ENCODE results near the gene TMEM30A.
A peak's percentile ranks its signal among the peaks of the same experiment; 100 is the strongest.

Gene TMEM30A

DNA sequence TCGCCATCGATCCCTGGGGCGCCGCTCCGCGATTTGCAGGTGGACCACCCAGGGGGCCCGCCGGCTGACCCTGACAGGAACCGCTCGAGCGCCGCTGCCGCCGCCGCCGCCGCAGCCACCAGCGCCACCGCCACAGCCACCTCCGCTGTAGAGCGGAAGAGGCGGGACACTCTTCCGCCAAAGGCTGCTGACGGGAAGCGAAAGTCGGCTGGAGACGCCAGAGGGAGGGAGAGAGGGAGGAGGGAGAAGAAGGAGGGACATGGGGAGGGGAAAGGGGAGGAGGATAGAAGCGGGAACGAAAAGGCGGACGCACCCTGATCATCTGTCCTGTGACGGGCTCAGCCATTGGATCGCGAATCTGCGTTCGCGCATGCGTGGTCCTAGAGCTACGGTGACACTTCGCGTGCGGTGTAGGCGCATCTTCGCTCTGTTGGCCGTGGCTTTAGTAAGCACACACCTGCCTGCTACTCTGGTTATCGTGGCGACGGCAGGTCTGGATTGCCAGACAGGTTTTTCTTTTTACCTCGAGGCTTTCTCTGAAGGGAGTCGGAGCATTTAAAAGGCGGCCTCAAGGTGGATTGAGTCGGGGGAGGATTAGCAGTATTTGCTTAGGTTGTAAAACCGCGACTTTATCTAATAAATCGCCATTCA, at the start of gene TMEM30A:
Gene TMEM30A (minus strand): TSS at position 161 of the 651 bp plus-strand sequence. CDS start 154 bp downstream, at position 7.
- DNase-seq, result peak; percentile 96

DNA sequence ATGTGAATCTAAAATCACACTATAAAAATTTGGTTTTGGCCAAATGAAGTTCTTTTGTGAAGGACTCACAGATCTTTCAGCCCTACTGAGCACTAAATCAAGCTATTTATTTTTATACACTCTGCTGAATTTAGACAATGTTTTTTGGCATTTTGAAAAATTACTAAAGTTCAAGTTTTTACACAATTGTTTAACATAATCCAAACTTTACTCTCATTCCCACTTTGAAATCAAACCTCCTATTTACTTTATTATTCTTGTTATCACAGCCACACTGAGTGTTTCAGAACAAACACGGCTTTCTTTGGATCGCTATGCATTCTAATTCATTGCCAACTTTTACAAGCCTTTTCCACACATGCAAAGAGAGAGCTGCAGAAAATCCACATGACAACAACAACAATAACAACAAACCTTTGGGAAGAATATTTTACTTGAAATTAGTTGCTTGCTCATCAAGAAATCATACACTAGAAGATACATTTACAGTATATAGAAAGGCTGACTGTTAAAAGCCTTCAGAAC, 49.1 kb upstream of the TMEM30A start:
- DNase-seq, result no peak

DNA sequence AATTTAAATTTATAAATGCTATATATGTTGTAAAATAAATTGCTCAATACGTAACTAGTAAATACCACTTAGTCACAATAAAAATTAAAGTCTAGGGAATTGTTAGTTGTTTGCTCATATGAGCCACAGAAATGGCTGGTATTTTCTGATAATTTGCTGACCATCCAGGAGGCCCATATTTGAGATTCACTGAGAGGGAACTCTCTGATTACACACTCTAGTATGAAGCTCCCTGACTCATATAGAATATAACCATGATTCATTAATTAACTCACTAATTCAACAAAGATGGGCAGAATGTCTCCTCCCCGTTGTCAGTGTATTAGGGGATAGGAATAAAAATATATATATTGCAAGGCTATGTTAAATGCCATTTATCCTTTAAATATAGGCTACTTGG, 46.6 kb upstream of the TMEM30A start:
- no peak for DNase-seq

DNA sequence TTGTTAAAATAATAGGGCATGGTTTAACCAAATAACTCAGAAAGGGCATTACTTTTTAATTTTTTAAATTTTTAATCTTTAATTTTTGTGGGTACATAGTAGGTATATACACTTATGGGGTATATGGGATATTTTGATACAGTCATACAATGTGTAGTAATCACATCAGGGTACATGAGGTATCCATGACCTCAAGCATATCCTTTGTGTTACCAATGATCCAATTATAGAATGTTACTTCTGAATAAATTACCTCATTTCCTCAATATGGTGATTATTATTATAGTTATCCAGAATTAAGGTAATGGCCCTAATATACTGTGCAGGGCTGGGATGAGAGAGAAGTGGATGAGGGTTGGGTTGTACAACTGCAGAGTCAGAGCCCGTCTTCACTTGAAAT, 45.1 kb upstream of the TMEM30A start:
- DNase-seq, result no peak

DNA sequence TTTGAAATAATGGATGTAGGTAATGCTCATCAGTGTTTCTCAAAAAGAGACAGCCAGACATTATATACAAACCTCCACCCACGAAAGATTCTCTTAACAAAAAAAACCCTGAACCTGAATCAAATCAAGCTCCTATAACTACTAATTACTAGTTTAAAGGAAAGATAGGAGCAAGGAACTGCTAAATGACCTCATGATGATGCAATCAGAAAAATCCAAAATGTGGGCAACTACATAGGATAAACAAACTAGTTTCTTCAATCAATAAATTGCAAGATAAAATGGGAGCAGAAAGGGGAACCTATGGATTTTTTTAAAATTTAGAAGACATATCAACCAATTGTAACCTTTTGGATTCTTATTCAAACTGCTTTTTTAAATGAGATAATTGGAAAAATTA, 43.2 kb upstream of the TMEM30A start:
- DNase-seq, result no peak

GRCh38 chr6:75326557-75327258, 42.1 kb upstream of the TMEM30A start:
- no peak for DNase-seq

DNA sequence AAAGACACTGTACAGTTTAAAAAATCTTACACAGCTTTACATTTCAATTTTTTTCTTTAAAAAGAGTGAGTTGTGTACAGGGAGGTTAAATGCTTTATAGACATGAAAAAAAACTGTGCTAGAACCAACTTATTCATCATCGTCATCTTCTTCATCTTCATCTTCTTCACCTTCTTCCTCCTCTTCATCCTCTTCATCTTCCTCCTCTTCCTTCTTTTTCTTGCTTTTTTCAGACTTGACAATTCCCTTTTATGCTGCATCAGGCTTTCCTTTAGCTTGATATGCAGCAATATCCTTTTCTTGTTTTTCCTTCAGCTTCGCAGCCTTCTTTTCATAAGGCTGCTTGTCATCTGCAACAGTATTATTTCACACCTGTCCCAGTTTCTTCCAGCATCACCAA, 34.3 kb upstream of the TMEM30A start:
- DNase-seq, result no peak

- no peak for DNase-seq
These were observed 33.1 kb upstream of the TMEM30A start for GRCh38 chr6:75317503-75318206.

GRCh38 chr6:75315978-75316377, 31.4 kb upstream of the TMEM30A start:
- DNase-seq, result no peak

DNA sequence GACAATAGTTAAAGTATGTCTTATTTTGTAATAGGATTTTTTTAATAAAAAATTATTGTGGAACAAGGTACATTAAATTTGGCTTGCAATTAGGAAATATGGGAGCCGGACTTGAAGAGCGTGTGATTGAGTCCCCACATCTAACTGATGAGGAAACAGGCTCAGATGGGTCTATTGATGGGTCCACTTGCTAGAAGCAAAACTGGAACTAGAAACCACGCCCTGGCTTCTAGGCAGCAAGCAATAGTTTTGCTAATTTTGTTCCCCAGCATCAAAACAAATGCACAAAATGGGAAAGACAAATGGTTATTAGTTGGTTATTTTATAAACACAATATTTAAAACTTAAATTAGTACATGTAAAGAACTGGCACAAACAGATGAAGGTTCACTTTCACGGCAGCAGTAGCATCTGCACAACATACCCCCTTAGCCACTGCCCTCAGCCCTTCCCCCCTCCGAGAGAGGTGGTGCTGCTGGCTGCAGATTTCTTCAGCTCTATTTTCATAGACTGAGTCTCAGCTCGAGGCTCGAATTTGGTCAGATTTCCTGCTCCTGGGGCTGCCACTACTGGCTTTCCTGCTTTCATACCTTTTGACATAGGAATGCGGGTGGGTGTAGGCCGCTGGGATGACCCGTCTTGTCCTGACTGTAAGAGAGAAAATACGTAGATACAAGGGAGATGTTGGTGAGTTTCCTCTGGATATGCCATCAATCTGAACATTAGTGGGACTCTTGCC, 23.8 kb upstream of the TMEM30A start:
- no peak for DNase-seq

- no peak for DNase-seq
These were observed 22.9 kb upstream of the TMEM30A start for GRCh38 chr6:75307364-75308004.

GRCh38 chr6:75306064-75306463, 21.5 kb upstream of the TMEM30A start:
- DNase-seq, result no peak

DNA sequence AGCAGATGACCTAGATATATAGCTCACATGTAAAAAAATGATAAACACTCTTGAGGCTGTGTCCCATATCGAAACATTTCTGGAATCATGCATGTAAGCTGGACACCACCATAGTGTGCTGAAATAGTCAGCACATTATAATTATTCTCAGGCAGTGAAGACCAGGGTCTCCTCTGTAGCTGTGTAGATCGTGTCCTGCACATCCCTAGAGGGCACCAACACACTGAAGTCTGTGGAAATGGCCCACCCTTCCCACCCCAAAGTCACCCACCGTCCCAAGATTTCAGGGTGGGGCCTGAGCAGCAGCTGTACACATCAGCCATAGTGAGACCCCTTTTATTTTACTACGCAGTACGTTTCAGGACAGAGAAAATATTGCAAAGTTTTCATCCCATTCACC, 21.0 kb upstream of the TMEM30A start:
- DNase-seq, result no peak

GRCh38 chr6:75302280-75302679, 17.7 kb upstream of the TMEM30A start:
- DNase-seq, result no peak

GRCh38 chr6:75301537-75301936, 16.9 kb upstream of the TMEM30A start:
- DNase-seq, result no peak

DNA sequence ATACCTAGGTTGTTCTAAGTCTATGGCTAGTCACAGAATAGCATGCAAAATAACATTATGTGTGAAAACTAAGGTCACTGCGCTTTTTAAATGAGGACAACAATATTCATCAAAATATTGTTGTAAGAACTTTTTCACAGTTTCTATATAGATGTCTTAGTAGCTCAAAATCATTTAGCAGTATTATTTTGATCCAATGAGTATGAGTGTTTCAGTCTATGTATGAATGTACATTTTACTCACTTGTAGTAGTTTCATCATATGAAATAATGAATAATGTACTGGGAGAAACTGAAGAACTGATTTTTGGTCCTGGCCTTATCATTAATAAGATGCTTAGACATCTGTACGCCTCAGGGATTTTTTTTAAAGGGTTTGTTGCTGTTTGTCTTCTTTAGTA, 16.5 kb upstream of the TMEM30A start:
- no peak for DNase-seq

DNA sequence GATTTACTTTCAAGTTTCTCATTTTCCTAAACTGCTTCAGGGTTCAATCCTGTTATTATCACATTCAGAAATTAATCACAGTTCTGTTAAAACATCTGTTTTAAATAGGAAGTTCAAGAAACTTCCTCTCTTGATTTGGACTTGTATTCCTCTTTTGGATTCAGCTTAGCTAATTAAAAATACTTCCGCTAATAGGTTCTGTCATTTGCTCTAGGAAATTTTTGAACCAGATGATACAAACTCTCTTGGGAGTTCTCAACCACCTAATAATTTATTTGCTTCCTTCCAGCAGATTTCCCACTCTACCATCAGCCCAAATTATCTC, 15.9 kb upstream of the TMEM30A start:
- no peak for DNase-seq

- no peak for DNase-seq
These were observed 15.4 kb upstream of the TMEM30A start for GRCh38 chr6:75299801-75300530.

DNA sequence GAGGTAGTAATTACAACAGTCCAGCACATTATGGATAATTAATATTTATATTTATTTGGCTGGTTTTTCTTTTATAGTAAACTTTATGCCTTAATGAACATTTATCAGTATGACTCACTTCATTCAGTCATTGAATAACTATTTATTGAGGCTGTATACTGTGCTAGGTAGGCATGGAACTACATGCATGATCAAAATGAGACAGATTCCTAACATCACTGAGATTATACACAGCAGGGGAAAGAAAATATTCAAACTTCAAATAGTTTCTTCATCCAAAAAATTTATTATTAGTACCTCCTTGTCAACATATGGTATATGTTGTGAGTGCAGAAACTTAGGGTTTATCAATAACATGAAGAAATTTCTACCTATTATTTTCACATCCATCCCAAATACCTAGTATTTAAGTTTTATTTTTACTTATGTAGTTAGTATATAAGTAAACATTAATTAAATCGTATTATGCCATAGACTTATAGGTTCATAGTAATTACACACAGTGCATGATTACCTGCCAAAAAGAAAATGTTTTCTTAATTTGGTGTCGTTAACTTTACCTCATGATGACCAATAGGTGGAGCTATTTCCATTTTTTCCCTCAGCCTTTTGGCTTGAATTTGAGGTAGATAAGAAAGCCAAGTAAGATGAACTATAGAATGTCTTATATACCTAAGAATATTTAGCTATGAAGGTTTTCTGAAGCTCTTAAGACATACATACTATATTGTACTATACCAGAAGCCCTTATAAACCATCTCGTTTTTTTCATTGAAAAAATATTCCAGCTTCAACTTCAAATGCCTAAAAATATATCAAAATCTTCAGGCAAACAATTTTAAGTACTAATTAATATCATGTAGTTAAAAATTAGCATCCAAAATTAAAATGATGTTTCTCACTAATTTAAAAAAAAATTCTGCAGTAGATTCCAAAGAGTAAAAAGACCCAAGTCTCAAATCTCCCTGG, 12.5 kb upstream of the TMEM30A start:
- no peak for DNase-seq

DNA sequence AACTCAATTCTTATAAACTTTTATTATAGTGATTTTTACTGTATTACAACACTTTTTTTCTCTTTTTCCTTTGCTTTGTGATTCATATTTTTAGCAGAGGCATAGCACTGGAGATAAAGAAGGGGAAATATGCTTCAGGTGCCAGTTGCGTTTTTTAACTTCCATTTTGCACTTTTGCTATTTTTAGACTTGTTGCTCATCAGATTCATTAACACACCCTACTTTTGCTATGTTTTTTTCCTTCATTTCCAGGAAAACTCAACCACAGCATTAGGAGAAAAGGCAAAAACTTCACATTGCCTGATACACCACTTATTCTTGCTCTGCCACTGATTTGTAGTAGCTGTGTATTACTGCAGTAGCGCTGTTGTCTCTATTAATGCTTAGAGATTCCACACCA, 8.0 kb upstream of the TMEM30A start:
- DNase-seq, result no peak

DNA sequence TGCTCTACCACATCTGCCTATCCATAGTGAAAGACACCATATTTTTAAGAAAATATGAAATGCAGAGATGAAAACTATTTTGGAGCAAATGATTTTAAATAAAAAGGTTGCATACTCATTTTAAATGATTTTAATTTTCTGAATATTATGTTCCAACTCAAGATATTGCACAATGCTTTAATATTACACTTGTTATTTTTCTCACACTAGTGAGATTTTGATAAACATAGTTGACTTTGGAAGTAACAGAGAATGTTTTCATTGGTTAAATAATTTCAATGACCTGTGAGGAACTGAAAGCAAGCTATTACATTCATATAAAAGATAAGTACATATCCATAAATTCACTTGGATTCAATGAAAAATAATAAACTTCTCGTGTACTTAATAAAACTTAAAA, 7.2 kb upstream of the TMEM30A start:
- no peak for DNase-seq
